ENCODE results near the gene MYT1. TPM values are rescaled to one million over a fixed set of nuclear protein-coding genes. Genes with fewer than 3 reads are reported as not detected.

MYT1 gene
- total RNA-seq, 1 donor from 2014 or later: 3.3 TPM

DNA sequence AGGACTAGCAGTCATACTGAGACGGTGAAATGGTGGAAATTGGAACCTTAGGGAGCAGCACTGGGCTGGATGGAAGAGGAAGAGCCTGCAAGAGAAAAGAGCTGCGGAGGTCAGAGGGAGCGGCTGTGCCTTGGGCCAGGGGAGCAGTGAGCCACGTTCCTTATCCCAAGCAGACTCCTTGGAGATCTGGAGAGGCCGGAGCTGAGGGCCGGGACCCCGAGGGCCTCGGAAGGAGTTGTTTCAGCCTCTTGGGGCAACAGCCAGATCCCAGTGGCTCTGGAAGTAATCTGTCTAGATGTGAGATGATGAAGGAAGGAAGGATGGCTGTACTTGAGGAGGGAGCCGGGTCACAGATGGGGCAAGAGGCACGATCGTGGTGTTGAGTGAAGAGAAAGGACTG lies 107.4 kb downstream of the MYT1 start:
- intact Hi-C loops (cut with micrococcal nuclease): no loop called here
- ATAC-seq (ENCODE audit: low read depth): no peak
- DNase-seq: no peak
- H3K27ac Mint-ChIP-seq: no peak overlapping the region
- TF ChIP-seq, protein P1, sequence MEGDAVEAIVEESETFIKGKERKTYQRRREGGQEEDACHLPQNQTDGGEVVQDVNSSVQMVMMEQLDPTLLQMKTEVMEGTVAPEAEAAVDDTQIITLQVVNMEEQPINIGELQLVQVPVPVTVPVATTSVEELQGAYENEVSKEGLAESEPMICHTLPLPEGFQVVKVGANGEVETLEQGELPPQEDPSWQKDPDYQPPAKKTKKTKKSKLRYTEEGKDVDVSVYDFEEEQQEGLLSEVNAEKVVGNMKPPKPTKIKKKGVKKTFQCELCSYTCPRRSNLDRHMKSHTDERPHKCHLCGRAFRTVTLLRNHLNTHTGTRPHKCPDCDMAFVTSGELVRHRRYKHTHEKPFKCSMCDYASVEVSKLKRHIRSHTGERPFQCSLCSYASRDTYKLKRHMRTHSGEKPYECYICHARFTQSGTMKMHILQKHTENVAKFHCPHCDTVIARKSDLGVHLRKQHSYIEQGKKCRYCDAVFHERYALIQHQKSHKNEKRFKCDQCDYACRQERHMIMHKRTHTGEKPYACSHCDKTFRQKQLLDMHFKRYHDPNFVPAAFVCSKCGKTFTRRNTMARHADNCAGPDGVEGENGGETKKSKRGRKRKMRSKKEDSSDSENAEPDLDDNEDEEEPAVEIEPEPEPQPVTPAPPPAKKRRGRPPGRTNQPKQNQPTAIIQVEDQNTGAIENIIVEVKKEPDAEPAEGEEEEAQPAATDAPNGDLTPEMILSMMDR (IDR thresholded peaks at IDR 0.05): no peak
- H3K36me3 Mint-ChIP-seq (ENCODE audit: low read depth): peaks cover 71% of the 10 kb centered on the region
- H3K27me3 Mint-ChIP-seq: no peaks in the 10 kb centered on the region
- no peaks in the 10 kb centered on the region for H3K9me3 Mint-ChIP-seq
- H3K4me3 Mint-ChIP-seq: no peak overlapping the region
- POLR2A ChIA-PET: no interaction called here
- H3K4me1 Mint-ChIP-seq: no peaks in the 10 kb centered on the region
- CTCF ChIA-PET: no interaction called here

DNA sequence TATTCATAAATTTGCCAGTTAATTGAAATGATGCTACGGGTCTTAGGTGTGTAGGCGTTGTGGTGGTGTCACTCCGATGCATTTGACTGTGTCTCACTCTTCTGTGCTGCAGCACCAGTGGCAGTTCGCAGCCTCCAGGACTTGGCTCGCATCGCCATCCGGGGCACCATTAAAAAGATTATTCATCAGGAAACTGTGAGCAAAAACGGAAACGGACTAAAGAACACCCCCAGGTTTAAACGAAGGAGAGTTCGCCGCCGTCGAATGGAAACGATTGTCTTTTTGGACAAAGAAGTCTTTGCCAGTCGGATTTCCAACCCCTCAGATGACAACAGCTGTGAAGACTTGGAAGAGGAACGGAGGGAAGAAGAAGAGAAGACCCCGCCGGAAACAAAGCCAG lies 108.9 kb downstream of the MYT1 start:
- ChIA-PET CTCF (no interaction called here), POLR2A (no interaction called here)
- ATAC-seq (ENCODE audit: low read depth) (no peak), DNase-seq (no peak)
- TF ChIP-seq, protein P1 (IDR thresholded peaks at IDR 0.05): no peak
- no peaks in the 10 kb centered on the region for H3K27me3 Mint-ChIP-seq
- H3K9me3 Mint-ChIP-seq: no peaks in the 10 kb centered on the region
- peaks cover 69% of the 10 kb centered on the region for H3K36me3 Mint-ChIP-seq (ENCODE audit: low read depth)
- intact Hi-C loops (cut with micrococcal nuclease): no loop called here
- H3K27ac Mint-ChIP-seq: no peak overlapping the region
- H3K4me1 Mint-ChIP-seq: no peaks in the 10 kb centered on the region
- H3K4me3 Mint-ChIP-seq: no peak overlapping the region

DNA sequence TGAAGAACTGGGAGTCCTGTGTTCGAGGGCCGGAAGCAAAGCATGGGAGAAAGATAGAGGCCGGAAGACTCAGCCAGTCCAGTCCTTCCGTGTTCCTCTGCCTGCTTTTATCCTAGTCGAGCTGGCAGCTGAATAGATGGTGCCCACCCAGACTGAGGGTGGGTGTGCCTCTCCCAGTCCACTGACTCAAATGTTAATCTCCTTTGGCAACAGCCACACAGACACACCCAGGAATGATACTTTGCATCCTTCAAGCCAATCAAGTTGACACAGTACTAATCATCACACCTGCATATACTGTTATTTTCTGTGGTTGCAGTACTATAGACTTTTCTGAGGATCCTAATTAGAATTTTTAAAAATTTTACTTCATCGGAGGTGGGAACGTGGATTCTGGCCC lies 112.6 kb downstream of the MYT1 start:
- H3K27me3 Mint-ChIP-seq: no peaks in the 10 kb centered on the region
- CTCF ChIA-PET: no interaction called here
- intact Hi-C loops (cut with micrococcal nuclease): no loop called here

DNA sequence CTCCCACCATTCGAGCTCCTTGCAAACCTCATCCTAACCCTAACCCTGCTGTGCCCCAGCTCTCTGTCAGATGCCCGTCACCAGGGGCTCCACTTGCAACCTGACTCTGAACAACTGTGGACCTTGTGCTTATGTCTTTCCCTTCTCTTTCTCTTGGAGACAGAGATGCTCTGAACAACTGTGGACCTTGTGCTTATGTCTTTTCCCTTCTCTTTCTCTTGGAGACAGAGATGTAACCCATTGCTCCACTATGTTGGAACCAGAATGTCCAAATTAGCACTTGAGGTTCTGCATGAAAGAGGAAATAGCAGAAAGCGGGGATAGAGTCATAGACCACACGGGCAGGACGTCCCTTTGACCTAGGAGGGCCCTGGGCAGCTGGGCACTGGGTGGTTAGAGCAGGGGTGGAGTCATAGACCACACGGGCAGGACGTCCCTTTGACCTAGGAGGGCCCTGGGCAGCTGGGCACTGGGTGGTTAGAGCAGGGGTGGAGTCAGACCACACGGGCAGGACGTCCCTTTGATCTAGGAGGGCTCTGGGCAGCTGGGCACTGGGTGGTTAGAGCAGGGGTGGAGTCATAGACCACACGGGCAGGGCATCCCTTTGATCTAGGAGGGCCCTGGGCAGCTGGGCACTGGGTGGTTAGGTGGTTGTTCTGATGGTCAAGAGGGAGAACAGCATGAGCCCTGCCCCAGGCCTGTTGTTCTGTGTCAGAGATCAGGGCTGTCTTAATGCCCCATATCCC lies 113.5 kb downstream of the MYT1 start:
- H3K36me3 Mint-ChIP-seq (ENCODE audit: low read depth): peaks cover 34% of the 10 kb centered on the region
- no peak for ATAC-seq (ENCODE audit: low read depth)
- H3K9me3 Mint-ChIP-seq: no peaks in the 10 kb centered on the region
- TF ChIP-seq, protein P1 (IDR thresholded peaks at IDR 0.05): no peak
- ChIA-PET POLR2A (no interaction called here), CTCF (no interaction called here)
- no peak overlapping the region for H3K27ac Mint-ChIP-seq
- H3K4me3 Mint-ChIP-seq: no peak overlapping the region
- no peak for DNase-seq
- no peaks in the 10 kb centered on the region for H3K27me3 Mint-ChIP-seq
- intact Hi-C loops (cut with micrococcal nuclease): no loop called here
- no peaks in the 10 kb centered on the region for H3K4me1 Mint-ChIP-seq

More for the DNA sequence above, 112.6 kb downstream of the MYT1 start:
- Mint-ChIP-seq H3K36me3 (ENCODE audit: low read depth) (peaks cover 40% of the 10 kb centered on the region), H3K4me1 (no peaks in the 10 kb centered on the region), H3K27ac (no peak overlapping the region), H3K4me3 (no peak overlapping the region), H3K9me3 (no peaks in the 10 kb centered on the region)
- TF ChIP-seq, protein P1 (IDR thresholded peaks at IDR 0.05): no peak
- ATAC-seq (ENCODE audit: low read depth) (no peak), DNase-seq (no peak)
- POLR2A ChIA-PET: no interaction called here

DNA sequence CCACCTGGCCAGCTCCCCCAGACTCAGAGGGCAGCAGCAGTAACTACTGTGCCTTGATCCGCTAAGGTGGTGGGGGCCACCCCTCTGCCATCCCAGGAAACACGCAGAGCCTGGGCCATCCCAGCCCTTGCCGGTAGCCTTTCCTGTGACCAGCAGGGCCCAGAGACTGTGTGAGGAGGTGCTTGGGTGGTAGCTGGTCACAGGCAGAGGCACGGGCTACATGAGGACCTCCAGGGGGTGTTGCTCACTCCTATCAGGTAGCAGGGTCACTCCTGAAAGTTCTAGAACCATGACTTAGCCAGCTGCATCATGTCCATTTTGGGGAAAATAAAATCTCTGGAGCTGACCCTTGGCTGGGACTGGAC lies 114.0 kb downstream of the MYT1 start:
- Mint-ChIP-seq H3K36me3 (ENCODE audit: low read depth) (peaks cover 28% of the 10 kb centered on the region), H3K27me3 (no peaks in the 10 kb centered on the region), H3K27ac (no peak overlapping the region), H3K4me3 (no peak overlapping the region), H3K4me1 (no peaks in the 10 kb centered on the region), H3K9me3 (no peaks in the 10 kb centered on the region)
- ATAC-seq (ENCODE audit: low read depth) (no peak), DNase-seq (no peak)
- POLR2A ChIA-PET: no interaction called here
- intact Hi-C loops (cut with micrococcal nuclease): no loop called here
- CTCF ChIA-PET: no interaction called here
- TF ChIP-seq, protein P1 (IDR thresholded peaks at IDR 0.05): no peak
